Measurements from ENCODE around the gene ZDHHC24.

ZDHHC24 gene

DNA sequence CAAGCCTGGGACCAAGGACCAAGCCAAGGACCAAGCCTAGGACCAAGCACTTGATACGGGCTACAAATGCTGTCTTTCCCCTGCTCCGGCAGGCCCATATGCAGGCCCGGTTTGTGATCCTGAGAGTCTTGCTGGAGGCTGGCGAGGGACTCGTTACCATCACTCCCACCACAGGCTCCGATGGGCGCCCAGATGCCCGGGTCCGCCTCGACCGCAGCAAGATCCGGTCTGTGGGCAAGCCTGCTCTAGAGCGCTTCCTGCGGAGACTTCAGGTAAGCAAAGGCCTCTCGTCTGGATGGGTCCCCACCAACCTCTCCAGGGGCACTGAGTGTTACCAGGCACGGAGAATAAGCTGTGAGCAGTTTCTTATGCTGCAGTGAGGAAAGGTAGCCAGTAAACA lies 48.6 kb downstream of the ZDHHC24 start:
- no peak for DNase-seq (ENCODE audit: low read depth in 2 of 2)

DNA sequence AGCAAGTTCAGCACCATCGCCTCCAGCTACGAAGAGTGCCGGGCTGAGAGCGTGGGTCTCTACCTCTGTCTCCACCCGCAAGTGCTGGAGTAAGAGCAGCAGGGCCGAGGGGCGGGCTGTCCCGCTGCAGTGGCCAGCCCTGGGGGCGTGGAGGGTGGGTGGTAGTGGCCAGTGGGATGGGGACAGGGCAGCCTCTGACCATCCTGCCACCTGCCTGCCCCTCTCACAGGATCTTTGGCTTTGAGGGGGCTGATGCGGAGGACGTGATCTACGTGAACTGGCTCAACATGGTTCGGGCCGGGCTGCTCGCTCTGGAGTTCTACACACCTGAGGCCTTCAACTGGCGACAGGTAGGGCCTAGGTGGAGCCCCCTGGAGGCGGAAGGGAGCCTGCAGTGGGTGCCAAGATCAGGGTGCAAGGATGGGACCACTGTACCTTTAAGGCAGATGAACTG lies 50.4 kb downstream of the ZDHHC24 start:
- peak in 1 of 2 donors; percentile 12 for DNase-seq (ENCODE audit: low read depth in 2 of 2)

- no peak for DNase-seq (ENCODE audit: low read depth in 2 of 2)
Observed at GRCh38 chr11:66494935-66495334, 50.9 kb downstream of the ZDHHC24 start.

- DNase-seq (ENCODE audit: low read depth in 2 of 2), result no peak
Observed at GRCh38 chr11:66494458-66494857, 51.4 kb downstream of the ZDHHC24 start.

GRCh38 chr11:66493130-66493529 lies 52.7 kb downstream of the ZDHHC24 start:
- no peak for DNase-seq (ENCODE audit: low read depth in 2 of 2)

GRCh38 chr11:66492161-66492865 lies 53.5 kb downstream of the ZDHHC24 start:
- DNase-seq (ENCODE audit: low read depth in 2 of 2), result no peak

DNA sequence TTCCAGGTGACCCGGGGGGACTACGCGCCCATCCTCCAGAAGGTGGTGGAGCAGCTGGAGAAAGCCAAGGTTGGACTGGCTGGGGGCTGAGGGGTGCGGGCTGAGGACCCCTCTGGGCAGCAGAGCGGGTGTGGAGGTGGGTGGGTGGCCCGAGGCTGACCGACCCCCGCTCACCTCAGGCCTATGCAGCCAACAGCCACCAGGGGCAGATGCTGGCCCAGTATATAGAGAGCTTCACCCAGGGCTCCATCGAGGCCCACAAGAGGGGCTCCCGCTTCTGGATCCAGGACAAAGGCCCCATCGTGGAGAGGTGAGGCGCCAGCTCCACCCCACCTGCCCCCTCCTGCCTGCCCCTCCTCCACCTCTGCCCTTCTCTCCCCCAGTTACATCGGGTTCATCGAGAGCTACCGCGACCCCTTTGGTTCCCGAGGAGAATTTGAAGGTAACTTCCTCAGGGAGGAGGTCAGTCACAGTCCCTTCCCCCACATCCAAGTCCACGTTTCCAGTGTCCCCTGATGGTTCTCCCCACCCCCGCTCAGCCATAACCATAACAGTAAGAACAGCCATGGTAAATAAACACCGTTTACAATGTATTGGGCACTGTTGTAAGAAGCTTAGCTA lies 54.4 kb downstream of the ZDHHC24 start:
- DNase-seq (ENCODE audit: low read depth in 2 of 2), result no peak

GRCh38 chr11:66489636-66490035 lies 56.2 kb downstream of the ZDHHC24 start:
- DNase-seq (ENCODE audit: low read depth in 2 of 2), result no peak

DNA sequence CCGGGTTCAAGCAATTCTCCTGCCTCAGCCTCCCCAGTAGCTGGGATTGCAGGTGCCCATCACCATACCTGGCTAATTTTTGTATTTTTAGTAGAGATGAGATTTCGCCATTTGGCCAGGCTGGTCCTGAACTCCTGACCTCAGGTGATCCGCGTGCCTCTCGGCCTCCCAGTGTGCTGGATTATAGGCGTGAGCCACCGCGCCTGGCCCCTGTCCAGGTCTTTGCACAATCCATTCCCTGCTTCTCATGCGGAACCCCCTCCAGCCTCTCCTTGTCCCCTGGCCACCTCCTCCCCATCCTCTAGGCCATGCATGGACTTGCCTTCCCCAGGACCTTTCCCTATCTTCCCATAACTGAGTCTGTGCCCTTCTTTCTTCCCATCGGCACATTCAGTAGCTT lies 56.9 kb downstream of the ZDHHC24 start:
- DNase-seq (ENCODE audit: low read depth in 2 of 2), result no peak

GRCh38 chr11:66484806-66485380 lies 61.0 kb downstream of the ZDHHC24 start:
- no peak for DNase-seq (ENCODE audit: low read depth in 2 of 2)

DNA sequence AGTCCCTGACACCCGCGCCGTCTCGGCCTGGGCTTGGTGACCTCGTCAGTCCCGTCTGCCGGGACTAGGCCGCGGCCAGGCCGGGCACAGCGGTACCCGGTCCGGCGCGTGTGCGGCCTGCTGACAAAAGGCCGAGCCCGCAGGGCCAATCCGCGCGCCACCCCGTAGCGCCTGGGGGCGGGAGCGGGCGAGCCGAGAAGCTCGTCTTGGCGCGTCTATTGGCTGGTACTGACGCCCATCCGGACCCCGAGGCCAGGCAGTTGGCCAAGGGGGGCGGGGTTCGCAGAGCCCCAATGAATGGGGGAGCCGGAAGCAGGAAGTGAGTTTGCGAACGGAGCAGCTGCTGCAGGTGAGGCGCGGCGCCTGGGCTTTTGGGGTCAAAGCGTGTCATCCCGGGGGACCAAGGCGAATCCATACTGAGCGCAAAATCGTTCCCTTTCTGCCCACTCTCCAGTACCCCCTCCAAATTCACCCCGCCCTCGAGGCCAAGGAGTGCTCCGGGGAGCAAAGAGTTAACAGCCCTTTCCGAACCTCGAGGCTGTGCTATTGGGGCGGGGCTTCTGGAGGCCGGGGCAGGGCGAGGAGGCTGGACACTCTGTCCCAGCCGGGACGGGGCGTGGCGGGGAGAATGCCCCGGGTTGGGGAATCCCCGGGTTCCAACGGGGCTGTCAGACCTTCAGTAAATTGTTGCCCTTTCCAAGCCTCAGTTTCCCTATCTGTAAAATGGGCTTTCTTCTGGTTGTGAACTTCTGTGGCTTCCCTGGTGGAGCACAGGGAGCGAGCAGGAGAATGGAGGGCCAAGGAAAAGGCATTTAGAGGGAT lies 65.5 kb downstream of the ZDHHC24 start, which contains the start of gene DPP3:
Gene DPP3 (plus strand): TSS at position 318 of the 822 bp plus-strand sequence. CDS start 1,767 bp downstream, outside the sequence.
- DNase-seq (ENCODE audit: low read depth in 2 of 2), result peak; percentile 92 to 97

DNA sequence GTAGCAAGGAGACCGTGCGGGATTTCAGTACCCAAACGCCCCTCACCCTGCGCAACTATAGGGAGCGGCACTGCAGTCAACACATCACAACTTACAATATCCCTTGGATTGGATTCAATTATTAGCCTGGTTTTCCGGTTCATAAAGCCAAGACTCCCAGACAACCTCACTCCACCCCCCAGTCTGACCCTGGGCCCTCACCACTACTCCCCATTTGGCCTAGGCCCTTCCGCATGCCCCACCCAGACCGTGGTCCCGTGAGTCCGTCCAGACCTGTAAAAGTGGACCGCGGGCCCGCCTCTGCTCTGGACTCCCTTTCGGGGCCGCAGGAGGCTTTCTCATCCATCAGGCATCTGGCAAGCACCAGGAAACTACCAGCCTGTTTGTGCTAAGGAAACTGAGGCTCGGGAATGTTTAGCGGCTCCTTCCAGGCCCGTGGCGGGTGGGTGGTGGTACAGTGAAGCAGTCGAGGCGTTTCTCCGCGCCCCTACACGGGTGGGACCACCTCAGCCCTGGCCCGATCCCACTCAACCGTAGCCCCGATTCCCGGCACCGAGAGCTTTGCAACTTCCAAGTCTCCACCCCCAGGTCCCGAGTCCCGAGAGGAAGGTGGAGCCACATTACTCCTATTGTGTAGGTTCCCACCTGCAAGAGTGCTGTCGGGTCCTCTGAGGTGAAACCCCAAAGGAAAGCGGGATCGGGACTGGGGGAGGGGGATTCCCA lies 66.3 kb downstream of the ZDHHC24 start:
- no peak for DNase-seq (ENCODE audit: low read depth in 2 of 2)

DNA sequence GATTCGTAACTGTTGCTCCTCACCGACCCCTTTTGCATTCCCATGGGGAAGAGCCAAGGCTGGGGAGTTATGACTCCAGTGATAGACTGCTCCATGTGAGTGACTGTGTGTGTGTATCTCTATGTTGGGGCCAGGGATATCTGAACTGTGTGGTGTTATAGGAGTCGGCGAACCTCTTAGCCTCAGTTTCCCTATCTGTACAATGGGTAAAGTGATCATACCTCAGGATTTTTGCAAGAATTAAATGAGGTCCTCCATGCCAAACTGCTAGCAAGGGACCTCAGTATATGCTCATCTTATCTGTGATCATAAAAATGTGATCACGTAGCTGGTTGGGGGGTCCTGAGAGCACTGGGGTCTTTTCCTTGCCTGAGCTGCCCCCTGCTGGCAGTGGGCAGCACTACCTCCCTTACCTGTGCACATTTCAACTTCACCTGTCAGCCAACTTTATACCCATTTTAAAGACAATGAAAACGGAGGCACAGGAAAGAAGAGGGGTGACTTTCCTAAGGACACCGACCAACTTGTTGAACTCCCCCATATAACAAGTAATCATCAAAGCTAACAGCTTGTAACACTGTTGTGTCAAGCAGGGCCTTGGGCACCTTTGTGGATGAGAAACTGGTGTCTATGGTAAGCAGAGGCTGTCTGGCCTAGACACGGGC lies 67.0 kb downstream of the ZDHHC24 start:
- no peak for DNase-seq (ENCODE audit: low read depth in 2 of 2)

DNA sequence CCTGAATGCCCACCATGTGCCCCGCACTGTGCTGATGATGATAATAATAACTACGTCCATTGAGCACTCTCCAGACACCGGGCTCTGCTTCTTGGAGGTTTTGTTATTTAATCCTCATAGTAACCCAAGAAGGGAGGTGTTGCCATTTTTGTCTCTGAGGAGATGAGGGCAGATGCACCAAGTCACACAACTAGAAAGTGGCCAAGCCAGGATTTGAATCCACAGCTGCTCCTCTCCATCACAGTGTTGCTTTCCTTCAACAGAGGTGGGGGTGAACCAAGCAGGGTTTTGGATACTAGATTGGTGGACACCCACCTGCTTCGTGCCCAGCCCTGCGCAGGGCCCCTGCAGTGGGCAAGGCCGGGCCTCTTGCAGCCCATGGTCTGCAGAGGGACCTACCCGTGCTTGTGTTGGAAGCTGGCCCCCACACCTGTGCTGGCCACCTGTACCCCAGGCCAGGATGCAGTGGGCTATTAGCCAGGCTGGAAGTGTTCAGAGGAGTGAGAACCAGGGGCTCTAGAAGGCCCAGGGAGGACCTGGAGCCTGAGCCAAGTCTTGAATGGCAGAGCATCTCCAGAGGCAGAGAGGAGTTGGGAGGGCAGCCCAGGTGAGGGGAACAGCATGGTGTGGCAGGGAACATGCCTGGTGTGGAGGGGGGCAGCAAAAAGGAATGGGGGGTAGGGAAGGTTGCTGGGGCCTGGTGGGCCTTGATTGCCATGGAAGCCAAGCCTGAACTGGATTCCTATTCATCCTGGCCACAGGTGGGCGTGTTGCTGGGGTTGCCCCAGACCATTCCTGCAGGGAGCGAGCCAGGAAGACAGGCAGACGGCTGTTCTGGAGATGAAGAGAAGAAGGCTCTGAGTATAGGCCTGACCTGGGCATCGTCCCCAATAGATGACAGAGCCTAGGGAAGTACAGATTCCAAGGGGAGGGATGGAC lies 68.3 kb downstream of the ZDHHC24 start:
- no peak for DNase-seq (ENCODE audit: low read depth in 2 of 2)

- no peak for DNase-seq (ENCODE audit: low read depth in 2 of 2)
Observed at GRCh38 chr11:66476841-66477251, 69.0 kb downstream of the ZDHHC24 start.

GRCh38 chr11:66476173-66476840 lies 69.5 kb downstream of the ZDHHC24 start:
- no peak for DNase-seq (ENCODE audit: low read depth in 2 of 2)

DNA sequence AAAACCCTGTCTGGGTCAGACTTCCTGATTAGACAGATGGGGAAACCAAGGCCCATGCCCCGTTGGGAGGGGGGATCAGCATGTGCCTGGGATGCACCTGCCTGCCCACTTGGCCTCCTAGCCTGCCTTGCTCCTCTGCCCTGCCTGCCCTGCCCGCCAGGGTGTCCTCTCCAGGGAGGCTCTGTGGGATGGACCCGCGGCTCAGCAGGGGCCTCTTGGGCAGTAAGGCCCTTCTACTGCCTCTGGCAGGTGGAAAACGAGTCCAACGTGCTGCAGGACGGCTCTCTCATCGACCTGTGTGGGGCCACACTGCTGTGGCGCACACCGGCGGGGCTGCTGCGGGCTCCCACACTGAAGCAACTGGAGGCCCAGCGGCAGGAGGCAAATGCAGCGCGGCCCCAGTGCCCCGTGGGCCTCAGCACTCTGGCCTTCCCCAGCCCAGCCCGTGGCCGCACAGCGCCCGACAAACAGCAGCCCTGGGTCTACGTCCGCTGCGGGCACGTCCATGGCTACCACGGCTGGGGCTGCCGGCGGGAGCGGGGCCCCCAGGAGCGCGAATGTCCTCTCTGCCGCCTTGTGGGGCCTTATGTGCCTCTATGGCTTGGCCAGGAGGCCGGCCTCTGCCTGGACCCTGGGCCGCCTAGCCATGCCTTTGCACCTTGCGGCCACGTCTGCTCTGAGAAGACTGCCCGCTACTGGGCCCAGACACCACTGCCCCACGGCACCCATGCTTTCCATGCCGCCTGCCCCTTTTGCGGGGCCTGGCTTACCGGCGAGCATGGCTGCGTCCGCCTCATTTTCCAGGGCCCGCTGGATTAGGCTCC lies 70.3 kb downstream of the ZDHHC24 start:
- no peak for DNase-seq (ENCODE audit: low read depth in 2 of 2)
